Measurements from ENCODE around the gene FCMR.

The FCMR gene

DNA sequence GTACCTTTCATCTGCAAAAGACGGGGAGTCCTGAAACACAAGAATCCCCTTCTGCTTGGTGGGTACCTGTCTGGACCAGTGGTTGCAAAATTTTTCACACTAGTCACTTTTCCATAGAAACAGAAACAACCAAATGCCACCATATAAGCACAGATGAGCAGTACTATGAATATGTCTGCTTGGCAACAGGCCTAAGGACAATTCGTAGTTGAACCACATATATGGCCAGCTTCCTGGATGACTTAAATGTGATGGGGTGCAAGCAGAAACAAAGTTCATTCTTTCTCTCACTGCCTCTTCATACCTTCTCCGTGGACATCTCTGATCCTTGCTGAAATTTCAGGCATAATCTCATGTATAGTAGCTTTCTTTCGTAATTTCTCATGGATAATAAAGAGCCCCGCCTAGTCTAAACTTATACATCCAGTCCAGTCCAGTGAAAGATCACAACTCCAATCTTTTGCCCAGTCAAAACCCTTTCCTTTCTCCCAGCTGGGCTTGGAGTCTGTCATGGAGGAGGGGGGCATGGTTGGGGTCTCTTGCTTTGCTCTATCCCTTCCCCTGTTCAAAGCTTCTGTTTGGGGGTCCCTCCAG is 41.5 kb upstream of the FCMR start:
- FAIRE-seq (no peak), DNase-seq (ENCODE audit: insufficient read length, low spot score) (no peak)
- TF ChIP-seq, protein P1, sequence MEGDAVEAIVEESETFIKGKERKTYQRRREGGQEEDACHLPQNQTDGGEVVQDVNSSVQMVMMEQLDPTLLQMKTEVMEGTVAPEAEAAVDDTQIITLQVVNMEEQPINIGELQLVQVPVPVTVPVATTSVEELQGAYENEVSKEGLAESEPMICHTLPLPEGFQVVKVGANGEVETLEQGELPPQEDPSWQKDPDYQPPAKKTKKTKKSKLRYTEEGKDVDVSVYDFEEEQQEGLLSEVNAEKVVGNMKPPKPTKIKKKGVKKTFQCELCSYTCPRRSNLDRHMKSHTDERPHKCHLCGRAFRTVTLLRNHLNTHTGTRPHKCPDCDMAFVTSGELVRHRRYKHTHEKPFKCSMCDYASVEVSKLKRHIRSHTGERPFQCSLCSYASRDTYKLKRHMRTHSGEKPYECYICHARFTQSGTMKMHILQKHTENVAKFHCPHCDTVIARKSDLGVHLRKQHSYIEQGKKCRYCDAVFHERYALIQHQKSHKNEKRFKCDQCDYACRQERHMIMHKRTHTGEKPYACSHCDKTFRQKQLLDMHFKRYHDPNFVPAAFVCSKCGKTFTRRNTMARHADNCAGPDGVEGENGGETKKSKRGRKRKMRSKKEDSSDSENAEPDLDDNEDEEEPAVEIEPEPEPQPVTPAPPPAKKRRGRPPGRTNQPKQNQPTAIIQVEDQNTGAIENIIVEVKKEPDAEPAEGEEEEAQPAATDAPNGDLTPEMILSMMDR (IDR thresholded peaks at IDR 0.05; ENCODE audit: insufficient read depth, missing control alignments): no peak

GRCh38 chr1:206962272-206962671 is 40.5 kb upstream of the FCMR start:
- TF ChIP-seq, protein P1 (IDR thresholded peaks at IDR 0.05; ENCODE audit: insufficient read depth, missing control alignments): no peak
- FAIRE-seq (no peak), DNase-seq (ENCODE audit: insufficient read length, low spot score) (no peak)

- TF ChIP-seq, protein P1 (IDR thresholded peaks at IDR 0.05; ENCODE audit: insufficient read depth, missing control alignments): no peak
- FAIRE-seq (no peak), DNase-seq (ENCODE audit: insufficient read length, low spot score) (no peak)
Observed at GRCh38 chr1:206961668-206962067, 39.9 kb upstream of the FCMR start.

DNA sequence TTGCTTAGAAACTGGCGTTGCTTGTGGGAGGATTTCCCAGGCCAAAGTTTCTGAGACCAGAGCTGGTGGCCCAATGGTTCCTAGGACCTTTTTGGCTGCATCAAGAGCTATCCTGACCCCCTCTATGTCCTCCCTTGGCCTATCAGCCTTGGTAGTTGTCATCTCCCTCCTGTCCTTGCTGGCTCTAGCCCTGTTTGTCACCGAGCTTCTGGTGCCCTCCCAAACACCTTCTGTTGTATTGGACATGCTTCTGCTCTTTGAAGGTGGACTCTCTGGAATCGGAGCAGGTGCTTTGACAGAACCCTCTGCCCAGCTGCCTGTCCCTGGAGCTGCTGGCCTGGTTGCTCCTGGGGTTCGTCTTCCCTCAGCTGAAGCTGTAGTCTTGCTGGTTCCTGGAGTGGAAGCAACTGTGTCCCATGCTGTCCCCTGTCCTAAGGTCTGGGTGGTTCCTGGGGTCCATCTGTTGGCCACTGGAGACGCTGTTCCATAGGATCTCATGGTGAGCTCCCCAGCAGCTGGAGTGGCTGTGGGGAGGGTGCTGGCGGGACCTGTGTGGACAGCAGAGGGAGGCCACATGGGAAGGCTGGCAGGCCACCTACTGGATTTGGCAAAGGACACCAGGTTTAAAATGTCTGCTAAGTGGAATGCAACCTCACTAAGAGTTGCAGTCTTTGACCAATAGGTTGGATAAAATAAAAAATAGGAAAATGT is 39.1 kb upstream of the FCMR start:
- TF ChIP-seq, protein P1 (IDR thresholded peaks at IDR 0.05; ENCODE audit: insufficient read depth, missing control alignments): no peak
- FAIRE-seq (no peak), DNase-seq (ENCODE audit: insufficient read length, low spot score) (no peak)

- FAIRE-seq: no peak
- TF ChIP-seq, protein P1 (IDR thresholded peaks at IDR 0.05; ENCODE audit: insufficient read depth, missing control alignments): no peak
Observed at GRCh38 chr1:206958144-206958543, 36.4 kb upstream of the FCMR start.

DNA sequence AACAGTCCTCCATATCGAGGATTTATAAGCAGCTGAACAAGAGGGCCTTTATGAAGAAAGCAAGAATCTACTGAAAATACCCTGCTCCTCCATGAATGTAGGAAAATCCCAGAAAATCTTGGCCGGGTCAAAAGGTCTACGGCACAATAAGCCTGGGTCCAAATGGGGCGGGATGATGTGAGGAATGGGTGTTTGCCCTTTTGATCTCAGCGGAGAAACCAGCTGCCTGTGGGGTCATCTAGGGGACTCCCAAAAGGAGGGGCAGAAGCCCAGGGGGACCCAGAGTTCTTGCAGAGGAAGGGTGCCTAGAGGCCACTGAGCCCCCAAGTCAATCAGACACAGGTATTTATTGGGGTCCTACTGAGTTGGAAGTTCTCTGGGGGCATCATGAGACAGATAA is 35.9 kb upstream of the FCMR start:
- FAIRE-seq (no peak), DNase-seq (ENCODE audit: insufficient read length, low spot score) (no peak)
- TF ChIP-seq, protein P1 (IDR thresholded peaks at IDR 0.05; ENCODE audit: insufficient read depth, missing control alignments): no peak

More at GRCh38 chr1:206958144-206958543, 36.4 kb upstream of the FCMR start:
- DNase-seq (ENCODE audit: insufficient read length, low spot score): no peak
